Astrocyte of the hippocampus (primary cell): ENCODE measurements around the gene ZFYVE27.

ENCODE experiments used
- DNase-seq: peaks from one replicate; pipeline ENCODE4 v3.0.0; 2011; ENCODE audit warnings: low read depth, low spot score

Gene ZFYVE27

GRCh38 chr10:97714401-97715258 lies 22.3 kb upstream of the ZFYVE27 start:
- peak; percentile 84 for DNase-seq

- DNase-seq, result no peak
These were observed 21.6 kb upstream of the ZFYVE27 start for GRCh38 chr10:97715259-97715874.

GRCh38 chr10:97717627-97718026 lies 19.3 kb upstream of the ZFYVE27 start:
- DNase-seq, result no peak

- DNase-seq, result no peak
These were observed 18.8 kb upstream of the ZFYVE27 start for GRCh38 chr10:97718178-97718577.

- DNase-seq, result no peak
These were observed 18.2 kb upstream of the ZFYVE27 start for GRCh38 chr10:97718659-97719142.

GRCh38 chr10:97719602-97720001 lies 17.3 kb upstream of the ZFYVE27 start:
- no peak for DNase-seq

- DNase-seq, result no peak
These were observed 14.8 kb upstream of the ZFYVE27 start for GRCh38 chr10:97721871-97722780.

GRCh38 chr10:97723001-97723400 lies 13.9 kb upstream of the ZFYVE27 start:
- DNase-seq, result no peak

- DNase-seq, result no peak
These were observed 12.5 kb upstream of the ZFYVE27 start for GRCh38 chr10:97724341-97724941.

- peak; percentile 53 for DNase-seq
These were observed 10.2 kb upstream of the ZFYVE27 start for GRCh38 chr10:97726636-97727178.

GRCh38 chr10:97729014-97729413 lies 7.9 kb upstream of the ZFYVE27 start:
- no peak for DNase-seq

- peak; percentile 86 for DNase-seq
These were observed 5.4 kb upstream of the ZFYVE27 start for GRCh38 chr10:97731346-97732051.

- no peak for DNase-seq
These were observed 4.9 kb upstream of the ZFYVE27 start for GRCh38 chr10:97732052-97732359.

GRCh38 chr10:97733256-97733655 lies 3.7 kb upstream of the ZFYVE27 start:
- DNase-seq, result no peak

- no peak for DNase-seq
These were observed 2.9 kb upstream of the ZFYVE27 start for GRCh38 chr10:97734021-97734420.

- DNase-seq, result no peak
These were observed 476 bp upstream of the ZFYVE27 start for GRCh38 chr10:97736403-97736901.

- DNase-seq, result no peak
These were observed 890 bp downstream of the ZFYVE27 start for GRCh38 chr10:97737770-97738265.

GRCh38 chr10:97738616-97739015 lies 1.7 kb downstream of the ZFYVE27 start:
- DNase-seq, result no peak

GRCh38 chr10:97740613-97741012 lies 3.7 kb downstream of the ZFYVE27 start:
- no peak for DNase-seq

- DNase-seq, result no peak
These were observed 6.4 kb downstream of the ZFYVE27 start for GRCh38 chr10:97743169-97743943.
